HG03460 (cell line): Measurements from ENCODE around the gene IER5.

Source experiments
- ATAC-seq: cut with Tn5 transposase; IDR thresholded peaks from one replicate; pipeline ENCODE4 v1.9.1; 2021; ENCODE audit not compliant: unreplicated experiment

IER5 gene

GRCh38 chr1:181131255-181131941 is 42.9 kb downstream of the IER5 start:
- peak; percentile 32 for ATAC-seq

DNA sequence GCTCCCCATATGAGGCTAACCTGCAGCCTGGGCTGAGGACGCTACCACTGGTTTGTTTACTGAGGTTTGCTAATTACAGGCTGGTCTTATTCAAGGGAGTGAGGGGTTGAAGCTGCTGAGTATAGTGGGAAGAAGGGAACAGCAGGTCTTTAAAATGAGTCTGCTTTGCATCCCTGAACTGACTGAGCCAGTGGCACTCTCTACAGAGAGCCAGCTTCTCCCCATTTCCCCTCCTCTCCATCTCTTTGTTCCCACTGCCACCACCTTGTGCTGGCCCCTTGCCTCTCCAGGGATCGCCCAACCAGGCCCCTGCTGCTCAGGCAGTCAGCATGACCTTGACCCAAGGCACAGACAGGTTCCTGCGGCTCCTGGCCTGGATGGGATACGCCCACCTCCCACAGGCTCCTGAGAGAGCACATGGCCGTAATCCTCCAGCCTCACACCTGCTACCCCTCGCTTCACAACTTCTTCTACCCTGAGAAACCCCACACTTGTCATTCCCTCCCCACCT is 45.0 kb downstream of the IER5 start:
- no peak for ATAC-seq

- no peak for ATAC-seq
These were observed 45.5 kb downstream of the IER5 start for GRCh38 chr1:181133969-181134418.

DNA sequence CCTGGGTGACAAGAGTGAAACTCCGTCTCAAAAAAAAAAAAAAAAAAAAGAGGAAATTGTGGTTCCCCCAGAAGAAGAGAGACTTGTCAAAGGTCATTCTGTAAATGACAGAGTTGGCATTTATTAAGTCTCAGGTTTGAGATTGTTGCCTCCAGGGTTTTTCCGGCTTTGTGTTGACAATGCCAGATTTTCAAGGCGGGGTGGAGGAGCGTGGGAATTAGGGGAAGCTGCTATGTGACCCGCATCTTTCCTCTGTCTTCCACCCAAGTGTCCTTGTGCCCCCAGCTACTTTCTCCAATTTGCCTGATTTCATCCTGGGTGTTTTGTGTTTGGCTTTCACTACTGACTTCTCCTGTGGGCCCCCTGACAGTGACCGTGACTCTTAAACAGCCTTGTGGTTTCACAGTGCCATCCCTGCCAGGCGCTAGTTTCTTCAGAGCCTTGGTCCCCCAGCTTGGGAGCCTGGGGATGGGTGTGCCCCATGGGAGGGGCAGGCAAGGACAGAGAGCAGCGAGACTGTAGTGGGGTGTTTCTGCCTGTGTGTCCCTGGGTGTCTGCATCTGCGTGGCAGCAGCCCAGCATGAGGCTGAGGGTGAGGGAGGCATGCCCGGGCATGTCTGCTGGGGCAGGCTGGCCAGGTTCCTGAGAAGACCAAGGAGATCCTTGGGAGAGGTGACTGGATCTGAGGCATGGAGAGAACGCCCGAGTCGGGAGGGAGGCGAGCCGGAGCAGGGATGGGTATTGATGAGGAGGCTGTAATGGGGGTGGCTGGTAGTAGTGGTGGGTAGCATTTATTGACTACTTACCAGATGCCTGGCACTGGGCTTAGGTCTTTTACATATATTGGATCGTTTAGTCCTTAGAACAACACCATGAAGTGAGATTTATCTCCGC is 46.3 kb downstream of the IER5 start:
- peak; percentile 29 for ATAC-seq

DNA sequence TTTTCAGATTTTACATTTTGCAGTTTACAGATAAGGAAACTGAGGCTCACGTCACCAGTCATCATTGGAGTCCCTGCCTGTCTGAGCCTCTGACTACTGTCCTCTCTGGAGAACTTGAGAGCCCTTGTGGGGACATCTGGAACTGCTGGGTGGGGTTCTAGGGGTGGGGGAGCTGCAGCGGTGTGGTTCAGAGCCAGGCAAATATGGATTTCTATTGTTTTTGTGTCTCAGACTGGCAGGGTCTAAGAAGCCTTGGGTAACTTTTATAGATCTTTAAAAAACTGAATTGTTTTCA is 46.9 kb downstream of the IER5 start:
- ATAC-seq, result no peak

GRCh38 chr1:181135815-181136737 is 47.6 kb downstream of the IER5 start:
- ATAC-seq, result no peak

DNA sequence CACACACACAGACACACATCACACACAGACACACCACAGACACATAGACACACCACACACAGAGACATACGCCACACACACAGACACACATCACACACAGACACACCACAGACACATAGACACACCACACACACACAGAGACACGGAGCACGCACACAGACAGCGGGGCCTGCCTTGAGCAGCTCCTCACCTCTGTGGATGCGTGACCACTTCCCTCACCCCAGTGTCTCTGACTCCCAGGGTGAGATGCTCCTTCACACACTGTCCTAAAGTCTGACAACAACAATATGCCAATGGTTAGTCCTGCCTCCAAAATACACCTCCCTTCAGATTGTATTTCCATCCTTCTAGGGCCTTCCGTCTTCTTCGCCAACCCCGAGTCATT is 48.2 kb downstream of the IER5 start:
- ATAC-seq, result no peak

GRCh38 chr1:181137217-181137743 is 48.8 kb downstream of the IER5 start:
- ATAC-seq, result no peak

DNA sequence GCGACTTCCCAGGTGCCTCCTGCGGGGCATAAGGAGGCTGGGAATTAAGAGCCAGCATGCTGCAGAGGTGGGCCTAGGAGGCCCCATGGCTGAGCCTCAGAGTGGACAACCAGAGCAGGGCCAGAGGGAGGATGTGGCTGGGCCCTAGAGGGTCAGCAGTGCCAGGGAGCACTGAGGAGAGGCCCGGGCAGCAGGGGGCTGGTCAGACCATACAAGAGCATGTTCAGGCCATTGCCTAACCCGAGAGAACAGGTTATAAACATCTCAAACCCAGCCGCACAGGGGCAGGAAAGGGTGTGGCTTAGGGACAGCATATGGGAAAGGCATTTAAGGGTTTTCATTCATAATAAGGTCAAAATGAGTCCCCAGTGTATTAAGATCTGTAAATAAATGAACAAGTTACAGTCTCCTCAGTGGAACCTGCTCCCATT is 51.1 kb downstream of the IER5 start:
- ATAC-seq, result no peak

DNA sequence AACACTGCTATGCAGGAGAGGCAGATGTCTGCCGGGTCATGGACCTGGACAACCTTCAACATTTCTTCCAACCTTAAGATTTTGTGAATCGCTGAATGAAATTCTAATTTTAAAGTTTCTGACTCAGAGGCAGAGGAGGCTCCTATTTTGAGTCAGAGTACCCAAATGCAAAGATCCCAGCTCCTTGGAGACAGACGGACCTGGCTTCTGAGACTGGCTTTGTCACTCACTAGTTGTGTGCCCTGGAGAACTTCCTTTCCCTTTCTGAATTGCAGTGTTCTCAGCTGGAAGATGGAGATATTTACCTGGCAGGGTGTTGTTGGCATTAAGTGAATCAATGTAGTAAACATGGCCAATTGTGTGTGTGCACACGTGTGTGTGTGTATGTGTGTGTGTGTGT is 51.9 kb downstream of the IER5 start:
- ATAC-seq, result no peak

DNA sequence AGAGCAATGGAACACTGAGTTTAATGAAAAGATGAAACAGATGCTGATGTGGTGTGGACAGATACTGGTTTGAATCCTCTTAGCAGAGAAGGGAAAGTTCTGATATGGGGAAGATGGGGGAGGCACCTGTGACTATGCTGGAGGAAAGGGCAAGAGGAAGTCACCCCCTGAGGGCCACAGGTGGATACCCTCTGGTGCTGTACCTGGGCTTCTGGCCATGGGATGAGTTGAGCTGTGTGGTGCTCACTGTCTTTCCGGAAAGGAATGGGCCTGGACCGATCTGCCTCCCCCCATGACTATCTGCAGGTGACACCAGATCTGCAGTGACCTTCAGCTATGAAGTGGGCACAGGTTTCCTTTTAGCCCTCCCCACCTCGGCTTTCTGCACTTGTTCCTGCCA is 52.4 kb downstream of the IER5 start:
- no peak for ATAC-seq

DNA sequence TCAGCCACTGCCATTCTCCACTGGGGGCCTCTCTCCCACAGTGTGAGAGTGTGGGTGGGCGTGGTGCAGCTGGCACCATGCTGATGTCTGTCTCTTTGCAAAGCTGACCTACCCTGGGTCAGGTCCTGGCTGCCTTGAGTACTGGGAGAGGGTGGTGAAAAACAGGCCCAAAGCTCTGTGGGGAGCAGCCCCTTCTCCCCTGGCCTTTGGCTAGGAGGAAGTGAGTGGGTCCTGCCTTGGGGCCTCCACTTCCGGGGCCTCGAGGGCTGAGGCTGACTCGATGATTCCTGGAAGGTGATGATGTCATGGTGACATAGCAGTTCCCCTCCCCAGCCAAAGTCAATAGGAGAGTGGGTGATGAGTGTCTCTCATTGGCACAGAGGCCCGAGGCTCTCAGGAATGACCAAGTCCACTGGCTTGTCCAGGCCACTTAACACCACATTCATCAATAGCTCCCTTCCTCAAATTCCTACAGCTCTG is 53.0 kb downstream of the IER5 start:
- no peak for ATAC-seq
